22Rv1 (cell line): Measurements from ENCODE around the gene CCL21.

Experiments
- ZFX ChIP-seq: fragments of 450-650 bp; IDR thresholded peaks from 2 replicates; pipeline ENCODE4 v1.6.1; 2017; ENCODE audit warnings: antibody characterized with exemption, borderline replicate concordance
- TF ChIP-seq, protein P1 (sequence below): fragments of 450-650 bp; IDR thresholded peaks from 2 replicates; pipeline ENCODE4 v1.5.1; 2017; ENCODE audit warnings: mild to moderate bottlenecking

- TF ChIP-seq, protein P1, sequence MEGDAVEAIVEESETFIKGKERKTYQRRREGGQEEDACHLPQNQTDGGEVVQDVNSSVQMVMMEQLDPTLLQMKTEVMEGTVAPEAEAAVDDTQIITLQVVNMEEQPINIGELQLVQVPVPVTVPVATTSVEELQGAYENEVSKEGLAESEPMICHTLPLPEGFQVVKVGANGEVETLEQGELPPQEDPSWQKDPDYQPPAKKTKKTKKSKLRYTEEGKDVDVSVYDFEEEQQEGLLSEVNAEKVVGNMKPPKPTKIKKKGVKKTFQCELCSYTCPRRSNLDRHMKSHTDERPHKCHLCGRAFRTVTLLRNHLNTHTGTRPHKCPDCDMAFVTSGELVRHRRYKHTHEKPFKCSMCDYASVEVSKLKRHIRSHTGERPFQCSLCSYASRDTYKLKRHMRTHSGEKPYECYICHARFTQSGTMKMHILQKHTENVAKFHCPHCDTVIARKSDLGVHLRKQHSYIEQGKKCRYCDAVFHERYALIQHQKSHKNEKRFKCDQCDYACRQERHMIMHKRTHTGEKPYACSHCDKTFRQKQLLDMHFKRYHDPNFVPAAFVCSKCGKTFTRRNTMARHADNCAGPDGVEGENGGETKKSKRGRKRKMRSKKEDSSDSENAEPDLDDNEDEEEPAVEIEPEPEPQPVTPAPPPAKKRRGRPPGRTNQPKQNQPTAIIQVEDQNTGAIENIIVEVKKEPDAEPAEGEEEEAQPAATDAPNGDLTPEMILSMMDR = no peak
- TF ChIP-seq ZFX = no peak
Observed at GRCh38 chr9:34737677-34738260, 27.8 kb upstream of the CCL21 start.
